RWPE1 (cell line): ENCODE measurements around the gene GREB1L.

ENCODE experiments used
- CTCF ChIA-PET: fragments of 350-600 bp; sonication (Branson Sonifier 250); formaldehyde crosslinking; extraction: SDS; loops from one replicate; lab custom pipeline; 2021; lab: Yijun Ruan, JAX
- POLR2A ChIA-PET: fragments of 400-600 bp; formaldehyde crosslinking; extraction: SDS; loops from one replicate; lab custom pipeline; 2020; ENCODE audit warnings: antibody characterized with exemption; ENCODE audit not compliant: low non-redundant PET; lab: Yijun Ruan, JAX
- DNase-seq: peaks from one replicate; pipeline ENCODE4 v3.0.0; 2012; ENCODE audit warnings: low spot score
- H3K27ac ChIP-seq: fragments of 450-650 bp; 2 replicates; pipeline ENCODE4 v1.5.1; 2017
- CTCF ChIP-seq: fragments of 450-650 bp; conservative IDR thresholded peaks from 2 replicates; pipeline ENCODE4 v1.5.1; 2017; ENCODE audit warnings: low read depth, mild to moderate bottlenecking

The GREB1L gene

GRCh38 chr18:21550510-21550970 is 308.5 kb downstream of the GREB1L start:
- no peak overlapping the region for H3K27ac ChIP-seq
- POLR2A ChIA-PET: no interaction called here
- CTCF ChIA-PET: interaction anchor here (0.6 to 0.7 kb wide), 2 partner anchors 13 to 578 kb away, joined by 3 to 4 read pairs; no protein-coding TSS in a partner anchor
- no peak for TF ChIP-seq CTCF
- no peak for DNase-seq

- ChIA-PET POLR2A (no interaction called here), CTCF (no interaction called here)
- H3K27ac ChIP-seq: peak overlapping the region; percentile 74
- no peak for DNase-seq
- no peak for TF ChIP-seq CTCF
Measured at GRCh38 chr18:21557607-21558253, 315.7 kb downstream of the GREB1L start.

- no peak for DNase-seq
- H3K27ac ChIP-seq: no peak overlapping the region
Measured at GRCh38 chr18:21559195-21559594, 317.2 kb downstream of the GREB1L start.

GRCh38 chr18:21571772-21572171 is 329.7 kb downstream of the GREB1L start:
- no peak for DNase-seq
- CTCF ChIA-PET: no interaction called here
- POLR2A ChIA-PET: no interaction called here
- TF ChIP-seq CTCF: no peak
- no peak overlapping the region for H3K27ac ChIP-seq

More at GRCh38 chr18:21559195-21559594, 317.2 kb downstream of the GREB1L start:
- ChIA-PET CTCF (no interaction called here), POLR2A (no interaction called here)
- TF ChIP-seq CTCF: no peak
